GM18909 (cell line): Measurements from ENCODE around the gene GSS.

Experiments used
- ATAC-seq: cut with Tn5 transposase; IDR thresholded peaks from one replicate; pipeline ENCODE4 v1.9.1; 2021; ENCODE audit warnings: mild to moderate bottlenecking; ENCODE audit not compliant: unreplicated experiment, poor library complexity

Gene GSS

DNA sequence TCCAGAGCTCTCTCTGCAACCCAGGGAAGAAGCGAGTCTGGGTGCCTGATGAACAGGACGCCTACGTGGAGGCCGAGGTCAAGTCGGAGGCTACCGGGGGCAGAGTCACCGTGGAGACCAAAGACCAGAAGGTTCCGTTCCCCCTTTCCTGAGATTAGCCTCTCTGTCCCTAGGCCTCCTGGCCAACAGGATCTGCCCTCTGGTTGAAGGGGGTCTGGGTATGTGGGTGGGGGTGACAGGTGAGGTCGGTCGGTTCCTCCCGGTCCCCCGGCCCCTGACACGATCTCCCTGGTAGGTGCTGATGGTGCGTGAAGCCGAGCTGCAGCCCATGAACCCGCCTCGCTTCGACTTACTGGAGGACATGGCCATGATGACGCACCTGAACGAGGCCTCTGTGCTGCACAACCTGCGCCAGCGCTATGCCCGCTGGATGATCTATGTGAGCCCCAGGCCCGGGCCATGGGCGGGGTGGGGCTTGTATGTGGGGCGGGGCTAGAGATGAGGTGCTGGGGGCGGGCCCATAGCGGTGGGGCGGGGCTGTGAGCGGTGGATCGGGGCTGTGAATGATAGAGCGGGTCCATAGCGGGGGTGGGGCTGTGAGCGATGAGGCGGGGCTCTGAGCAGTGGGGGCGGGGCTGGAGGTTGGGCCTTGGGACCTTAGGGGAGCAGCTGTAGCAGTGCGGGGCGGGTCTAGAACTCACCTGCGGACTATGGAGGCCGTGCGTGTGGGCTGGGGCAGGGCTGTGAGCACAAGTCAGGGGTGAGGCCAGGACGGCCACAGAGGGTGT lies 24.0 kb upstream of the GSS start:
- no peak for ATAC-seq

DNA sequence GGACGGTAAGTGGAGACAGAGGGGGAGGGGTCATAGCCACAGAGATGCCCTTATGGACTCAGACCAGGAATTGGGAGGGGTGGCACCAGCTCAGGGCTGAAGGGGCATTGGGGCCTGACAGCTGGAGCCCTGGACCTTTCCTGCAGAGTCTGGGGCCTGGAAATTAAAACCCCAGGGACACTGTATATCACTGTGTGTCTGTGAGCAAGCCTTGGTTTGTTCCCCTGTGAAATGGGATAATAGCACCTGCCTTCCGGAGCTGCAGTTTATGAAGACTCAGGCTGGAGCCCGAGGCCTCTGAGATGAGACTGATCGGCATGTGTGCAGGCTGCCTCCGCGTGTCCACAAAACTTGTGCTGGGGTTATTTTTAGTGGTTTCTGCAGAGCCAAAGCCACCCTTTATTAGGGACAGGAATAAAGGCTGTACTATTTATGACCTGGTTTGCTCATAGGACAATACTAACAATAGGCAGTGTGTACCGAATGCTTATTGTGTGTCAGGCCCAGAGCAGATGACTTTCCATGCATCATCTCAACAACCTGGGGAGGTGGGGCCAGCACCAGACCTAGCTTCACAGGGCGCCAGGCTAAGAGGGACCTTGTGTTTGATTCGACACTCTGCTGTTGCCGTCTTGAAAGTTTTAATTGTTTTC lies 22.6 kb upstream of the GSS start:
- no peak for ATAC-seq

DNA sequence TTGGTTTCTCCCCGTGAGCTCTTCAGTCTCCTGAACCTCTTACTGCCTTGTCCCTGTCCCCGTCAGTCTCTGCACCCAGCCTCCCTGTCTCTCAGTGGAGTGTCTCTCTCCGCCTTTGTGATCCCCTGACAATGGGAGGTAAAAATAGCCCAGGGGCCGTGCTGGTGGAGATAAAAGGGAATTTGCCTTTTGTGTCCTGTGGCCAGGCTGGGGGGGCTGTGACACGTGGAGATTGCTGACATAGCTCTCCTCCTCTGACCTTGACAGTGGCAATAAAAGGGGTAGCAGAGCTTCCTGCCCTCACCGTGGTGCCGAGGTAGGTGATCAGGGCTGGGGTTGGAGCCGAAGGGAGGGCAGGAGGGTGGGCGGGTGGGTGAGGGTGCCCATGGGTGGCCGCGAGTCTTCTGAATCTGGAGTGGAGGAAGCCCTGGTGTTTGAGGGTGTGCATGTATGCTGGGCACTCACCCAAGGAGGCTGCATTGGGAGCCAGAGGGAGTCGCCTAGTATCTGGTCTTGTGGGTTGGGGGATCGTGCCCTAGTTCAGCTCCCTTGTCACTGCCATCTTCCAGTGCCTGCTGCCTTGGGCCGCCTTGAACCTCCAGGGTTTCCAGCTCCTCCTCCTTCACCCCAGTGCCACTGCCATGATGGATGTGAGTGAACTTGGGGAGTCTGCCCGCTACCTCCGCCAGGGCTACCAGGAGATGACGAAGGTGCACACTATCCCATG lies 21.9 kb upstream of the GSS start:
- ATAC-seq: no peak

DNA sequence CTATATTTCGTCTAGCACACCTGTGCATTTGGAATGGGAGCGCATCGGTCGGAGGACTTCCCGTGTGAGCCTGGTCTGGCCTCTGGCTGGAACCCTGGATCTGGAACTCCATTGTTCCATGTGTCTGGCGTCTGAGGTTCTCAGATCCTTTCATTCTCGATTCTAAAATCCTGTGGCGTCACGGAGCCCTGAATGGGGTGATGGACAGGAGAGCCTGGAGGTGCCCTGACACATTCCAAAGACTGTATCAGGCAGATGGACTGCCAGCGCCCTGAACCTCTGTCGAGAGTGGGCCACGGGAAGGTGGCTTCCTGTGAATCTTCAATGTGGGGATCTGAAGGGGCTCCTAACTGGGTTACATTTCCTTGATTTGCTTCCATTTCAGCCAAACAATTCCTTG lies 20.7 kb upstream of the GSS start:
- no peak for ATAC-seq

- no peak for ATAC-seq
These were observed 18.6 kb upstream of the GSS start for GRCh38 chr20:34974246-34974645.

DNA sequence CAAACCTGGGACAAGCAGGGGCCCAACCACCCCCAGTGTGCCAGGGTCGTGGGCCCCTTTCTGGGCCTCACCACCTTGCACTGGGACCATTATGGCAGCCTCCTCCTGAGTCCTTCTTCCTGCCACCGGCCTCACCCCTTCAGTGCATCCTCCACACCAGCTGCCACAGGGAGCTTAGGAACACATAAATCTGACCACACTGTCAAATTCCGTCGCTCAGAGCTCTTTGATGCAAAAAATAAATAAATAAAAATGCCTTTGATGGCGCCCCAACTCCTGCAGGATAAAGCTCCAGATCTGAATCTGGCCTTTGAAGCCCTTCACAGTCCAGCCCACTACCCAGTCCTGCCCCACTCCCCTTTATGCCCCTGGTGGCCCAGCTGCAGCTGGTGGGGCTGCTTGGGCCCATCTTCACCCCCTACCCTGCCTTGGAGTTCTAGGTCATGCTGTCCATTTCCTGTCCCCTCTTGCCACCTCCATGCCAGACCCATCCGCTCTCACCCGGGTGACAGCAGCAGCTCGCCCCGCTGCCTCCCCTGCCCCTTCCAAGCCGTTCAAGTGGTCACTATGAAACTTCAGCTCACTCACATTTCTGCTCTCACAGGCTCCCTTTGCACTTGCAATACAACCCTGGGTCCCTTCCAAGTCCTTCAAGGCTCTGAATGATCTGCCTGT lies 16.1 kb upstream of the GSS start:
- no peak for ATAC-seq

DNA sequence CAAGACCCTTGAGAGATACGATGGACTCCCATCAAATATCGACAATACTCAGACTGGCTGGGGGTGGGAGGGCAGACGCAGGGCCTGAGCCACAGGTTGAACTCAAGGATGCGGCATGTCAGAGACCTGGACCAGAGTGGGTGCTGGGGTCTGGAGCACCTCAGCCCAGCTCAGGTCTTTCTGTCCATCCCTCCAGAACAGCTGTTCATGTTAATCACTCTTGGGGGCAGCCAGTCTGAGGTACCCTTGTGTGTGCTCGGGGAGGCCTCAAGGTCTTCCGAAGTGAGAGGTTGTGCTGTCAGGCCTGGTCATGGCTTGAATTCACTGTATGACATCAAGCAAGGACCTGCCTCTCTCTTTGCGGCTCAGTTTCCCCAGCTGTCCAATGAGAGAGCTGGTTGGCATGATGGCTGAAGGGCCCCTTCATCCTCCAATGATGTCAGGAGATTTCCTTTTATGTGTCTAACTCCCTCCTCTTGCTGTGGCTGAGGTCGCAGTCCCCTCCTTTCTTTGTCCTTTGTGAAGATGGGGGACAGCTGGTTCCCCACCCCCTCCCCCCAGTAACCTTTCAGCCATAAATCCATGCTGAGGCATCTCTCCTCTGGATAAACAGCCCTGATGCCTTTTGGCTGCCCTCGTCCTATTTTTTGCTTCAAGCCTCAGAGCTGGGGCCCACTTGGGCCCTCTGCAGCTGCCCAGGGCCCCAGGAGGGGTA lies 15.4 kb upstream of the GSS start:
- no peak for ATAC-seq

DNA sequence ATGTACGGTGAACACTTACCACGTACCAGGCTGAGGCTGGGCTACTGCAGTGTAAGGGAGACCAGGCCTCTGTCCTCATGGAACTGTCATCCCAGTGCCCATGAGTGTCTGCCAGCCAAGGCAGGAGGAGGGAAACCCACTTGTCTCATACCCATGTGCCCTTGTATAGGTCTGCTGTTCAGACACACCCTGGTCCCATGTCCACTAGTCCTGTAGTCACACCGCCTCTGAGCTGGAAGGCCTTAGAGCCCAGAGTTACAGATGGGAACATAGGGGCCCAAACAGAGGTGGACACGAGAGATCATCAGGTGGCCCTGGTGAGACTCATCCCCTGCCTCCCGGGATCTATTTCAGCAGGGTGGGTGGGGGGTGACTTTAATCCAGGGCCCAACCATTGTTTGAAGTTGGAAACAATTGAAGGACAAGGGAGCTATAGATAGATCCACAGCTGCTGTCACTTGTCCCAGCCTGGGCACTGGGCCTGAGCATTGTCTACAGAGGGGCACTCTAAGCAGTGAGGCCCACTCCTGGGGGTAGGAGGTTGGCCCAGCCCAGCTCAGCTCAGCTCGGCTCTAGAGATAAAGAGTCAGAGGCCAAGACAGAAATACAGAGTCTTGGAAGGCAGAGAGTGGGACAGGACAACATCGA lies 14.7 kb upstream of the GSS start:
- ATAC-seq: no peak

GRCh38 chr20:34968042-34968775 lies 12.6 kb upstream of the GSS start:
- no peak for ATAC-seq

GRCh38 chr20:34967421-34967820 lies 11.8 kb upstream of the GSS start:
- ATAC-seq: no peak

GRCh38 chr20:34965051-34965450 lies 9.4 kb upstream of the GSS start:
- no peak for ATAC-seq

DNA sequence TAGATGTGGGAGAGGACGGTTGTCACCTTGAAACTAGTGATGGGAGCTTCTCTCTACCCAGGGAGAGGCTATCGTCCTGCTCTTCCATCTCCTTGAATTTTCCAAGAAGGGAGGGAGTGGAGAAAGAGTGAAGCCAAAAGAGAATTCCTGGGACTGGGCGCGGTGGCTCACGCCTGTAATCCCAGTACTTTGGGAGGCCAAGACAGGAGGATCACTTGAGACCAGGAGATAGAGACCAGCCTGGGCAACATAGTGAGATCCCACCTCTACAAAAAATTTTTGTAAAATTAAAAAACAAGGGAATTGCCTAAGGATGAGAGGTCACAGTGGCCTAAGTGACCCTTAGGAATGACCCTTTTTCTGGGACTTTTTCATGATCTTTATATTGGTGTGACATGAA lies 8.9 kb upstream of the GSS start:
- no peak for ATAC-seq

DNA sequence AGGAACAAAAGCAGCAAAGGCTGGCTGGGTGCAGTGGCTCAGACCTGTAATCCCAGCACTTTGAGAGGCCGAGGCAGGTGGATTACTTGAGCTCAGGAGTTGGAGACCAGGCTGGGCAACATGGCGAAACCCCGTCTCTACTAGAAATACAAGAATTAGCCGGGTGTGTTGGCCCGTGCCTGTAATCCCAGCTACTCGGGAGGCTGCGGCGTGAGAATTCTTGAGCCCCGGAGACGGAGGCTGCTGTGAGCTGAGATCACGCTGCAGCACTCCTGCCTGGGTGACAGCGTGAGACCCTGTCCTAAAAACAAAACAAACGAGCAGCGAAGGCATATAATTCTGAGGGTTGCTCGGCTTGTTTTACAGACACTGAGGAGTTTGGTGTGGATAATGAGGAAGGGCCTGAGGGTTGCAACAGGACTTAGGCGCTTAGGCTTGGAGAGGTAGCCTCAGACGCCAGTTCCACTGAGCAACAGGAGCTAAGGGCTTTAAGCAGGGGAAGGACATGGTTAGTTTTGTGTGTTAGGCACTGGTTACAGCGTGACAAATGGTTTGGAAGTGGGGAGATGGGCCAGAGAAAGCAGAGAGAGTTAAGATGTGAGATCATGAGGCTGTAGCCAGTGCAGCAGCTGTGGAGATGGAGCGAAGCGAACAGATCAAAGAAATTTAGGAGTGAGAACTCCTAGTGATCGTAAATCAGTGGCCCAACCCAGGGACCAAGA lies 1.3 kb upstream of the GSS start:
- ATAC-seq: no peak

GRCh38 chr20:34956041-34956458 lies 444 bp upstream of the GSS start:
- ATAC-seq: no peak

DNA sequence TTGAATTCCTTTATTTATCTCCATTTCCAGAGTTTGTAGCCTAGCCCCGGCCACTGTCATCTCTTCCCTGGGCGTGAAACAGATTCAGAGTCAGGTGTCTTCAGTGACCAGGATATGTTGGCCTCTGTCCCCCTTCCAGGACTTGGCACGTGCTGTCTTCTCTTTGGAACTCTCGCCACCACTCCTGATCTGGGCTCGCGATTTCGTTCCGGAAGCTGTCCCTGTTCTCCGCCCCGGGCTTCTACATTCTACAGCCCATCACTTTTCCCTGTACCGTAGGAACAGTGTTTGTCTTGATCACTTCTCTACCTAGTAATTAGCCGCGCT lies 739 bp downstream of the GSS start:
- ATAC-seq: no peak

DNA sequence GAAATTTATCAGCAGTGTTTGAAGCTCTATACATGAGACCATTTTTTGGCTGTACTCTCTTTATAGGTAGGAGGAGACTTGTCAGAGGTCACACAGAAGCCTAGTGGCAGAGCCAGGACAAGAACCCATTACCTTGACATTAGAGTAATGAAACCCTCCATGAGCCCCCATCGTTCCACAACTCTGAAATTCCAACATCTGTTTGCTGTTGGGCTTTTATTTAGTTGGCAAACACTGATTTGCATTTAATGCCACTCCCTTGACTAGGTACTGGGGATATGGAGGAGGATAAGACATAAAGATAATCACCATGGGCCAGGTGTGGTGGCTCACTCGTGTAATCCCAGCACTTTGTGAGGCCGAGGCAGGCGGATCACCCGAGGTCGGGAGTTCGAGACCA lies 1.6 kb downstream of the GSS start:
- no peak for ATAC-seq

DNA sequence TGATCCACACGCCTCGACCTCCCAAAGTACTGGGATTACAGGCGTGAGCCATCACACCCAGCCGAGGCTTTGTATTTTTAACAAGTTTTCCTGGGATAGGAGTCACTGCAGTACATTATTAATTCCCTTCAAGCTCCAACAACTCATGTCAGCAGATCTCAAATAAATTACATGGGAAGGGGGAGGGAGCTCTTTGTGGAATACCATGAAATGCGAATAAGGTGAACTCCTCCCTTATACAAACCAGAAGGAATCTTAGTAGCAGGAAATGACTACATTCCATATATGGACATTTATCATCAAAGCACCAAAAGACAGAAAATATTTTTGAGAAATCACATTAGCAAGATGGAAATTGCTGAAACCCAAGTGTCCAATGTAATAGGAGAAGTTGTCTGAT lies 2.9 kb downstream of the GSS start:
- no peak for ATAC-seq

GRCh38 chr20:34951652-34952051 lies 4.0 kb downstream of the GSS start:
- ATAC-seq: no peak

- ATAC-seq: no peak
These were observed 4.4 kb downstream of the GSS start for GRCh38 chr20:34951252-34951651.
